Raji (cell line): ENCODE results near the gene SYNE3.

ENCODE experiments used
- POLR2A ChIP-seq: IDR thresholded peaks from 2 replicates; pipeline ENCODE4 v1.6.1; 2011; ENCODE audit warnings: low read depth, low read length, control low read depth; ENCODE audit not compliant: insufficient read depth

SYNE3 gene

DNA sequence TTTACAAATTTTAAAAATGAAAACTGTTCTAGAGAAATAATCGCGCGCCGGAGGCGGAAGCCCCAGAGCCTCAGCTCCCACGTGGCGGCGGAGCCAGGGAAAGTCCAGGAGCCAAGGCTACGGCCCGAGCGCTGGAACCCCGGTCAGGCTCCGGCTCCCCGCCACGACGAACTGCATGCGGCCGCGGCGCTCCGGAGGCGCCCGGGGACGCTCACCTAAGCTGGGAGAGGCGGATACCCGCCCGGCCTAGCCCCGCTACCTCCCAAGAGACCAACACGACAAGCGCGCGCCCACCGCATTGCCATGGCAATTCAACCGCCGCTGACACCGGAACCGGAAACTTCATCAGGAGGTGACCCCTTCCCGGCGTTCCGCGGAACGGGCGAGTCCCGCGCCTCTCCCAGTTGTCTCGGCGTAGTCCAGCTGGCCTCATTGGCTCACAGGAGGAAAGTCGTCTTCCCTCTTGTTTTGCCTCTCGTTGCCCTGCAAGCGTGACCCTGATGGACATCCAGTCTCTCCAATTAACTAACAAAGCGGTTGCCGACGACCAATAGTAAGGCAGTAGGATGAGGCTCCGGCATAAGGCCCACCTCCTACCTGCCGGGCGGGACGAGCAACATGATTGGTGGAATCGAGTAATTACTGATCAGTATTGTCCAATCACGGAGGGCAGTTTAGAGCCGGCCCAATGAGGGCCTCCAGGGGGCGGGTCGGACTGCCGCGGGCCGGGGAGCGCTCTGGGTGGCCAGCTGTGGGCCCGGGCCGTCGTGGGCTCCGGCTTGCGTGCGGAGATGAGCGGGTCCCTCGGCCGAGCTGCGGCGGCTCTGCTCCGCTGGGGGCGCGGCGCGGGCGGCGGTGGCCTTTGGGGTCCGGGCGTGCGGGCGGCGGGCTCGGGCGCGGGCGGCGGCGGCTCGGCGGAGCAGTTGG lies 18.1 kb upstream of the SYNE3 start, which contains the start of gene GLRX5:
GLRX5 (plus strand) TSS at position 752 of the 927 bp plus-strand sequence; CDS start at position 792, 40 bp downstream.
- TF ChIP-seq POLR2A: peak; percentile 66

DNA sequence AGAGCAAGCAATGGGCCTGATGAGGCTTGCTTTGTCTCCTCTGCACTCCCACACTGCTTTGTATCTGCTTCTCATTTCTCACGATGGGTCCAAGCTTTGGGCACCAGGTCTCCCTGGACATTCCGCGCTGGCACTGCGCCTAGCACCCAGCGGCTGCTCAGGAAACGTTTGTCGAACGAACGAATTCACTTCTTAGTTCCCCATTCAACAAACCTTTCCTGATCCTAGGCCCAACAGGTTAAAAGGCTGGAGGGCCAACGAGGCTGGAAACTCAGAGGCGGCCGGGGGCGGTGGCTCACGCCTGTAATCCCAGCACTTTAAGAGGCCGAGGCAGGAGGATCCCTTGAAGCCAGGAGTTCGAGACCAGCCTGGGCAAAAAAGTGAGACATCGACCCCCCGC lies 17.4 kb upstream of the SYNE3 start:
- TF ChIP-seq POLR2A: no peak

DNA sequence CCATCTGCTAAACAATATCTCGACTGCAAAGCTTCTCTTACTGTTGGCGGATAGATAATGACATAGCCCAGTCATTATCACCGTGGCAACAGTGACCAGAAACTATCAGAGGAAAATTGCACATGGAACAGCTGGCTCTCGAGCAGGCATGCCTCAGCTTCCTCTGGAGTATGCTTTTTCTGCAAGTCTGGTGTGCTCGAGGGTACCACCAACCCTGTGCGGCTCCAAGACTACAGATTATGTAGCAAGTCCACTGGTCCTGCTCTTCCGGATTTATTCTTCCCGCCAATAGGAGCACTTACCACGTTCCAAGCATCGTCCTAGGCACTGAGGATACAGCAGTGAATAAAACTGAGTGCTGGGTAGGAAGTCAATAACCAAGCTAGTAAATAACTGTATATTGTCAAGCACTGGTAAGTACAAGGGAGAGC lies 17.0 kb upstream of the SYNE3 start:
- TF ChIP-seq POLR2A: peak; percentile 32; the same call in 1 of the 2 replicates

DNA sequence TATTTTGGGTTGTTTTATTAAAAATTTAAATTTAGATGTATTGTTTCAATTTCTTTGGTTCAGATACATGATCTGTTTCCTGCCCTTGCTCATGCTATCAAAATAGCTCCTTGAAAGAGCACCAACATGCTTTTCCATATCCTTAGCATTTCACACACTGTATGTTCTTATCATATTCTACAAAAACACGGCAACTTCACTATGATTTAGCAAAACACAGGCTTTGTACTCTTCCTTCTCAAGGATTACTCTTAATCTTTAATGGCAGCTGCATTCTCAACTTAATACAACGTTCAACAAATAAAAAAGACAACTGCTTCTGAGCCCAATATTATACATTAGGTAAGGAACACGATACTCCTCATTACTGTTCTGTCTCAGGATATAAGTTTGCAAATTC lies 15.5 kb upstream of the SYNE3 start:
- TF ChIP-seq POLR2A: no peak

DNA sequence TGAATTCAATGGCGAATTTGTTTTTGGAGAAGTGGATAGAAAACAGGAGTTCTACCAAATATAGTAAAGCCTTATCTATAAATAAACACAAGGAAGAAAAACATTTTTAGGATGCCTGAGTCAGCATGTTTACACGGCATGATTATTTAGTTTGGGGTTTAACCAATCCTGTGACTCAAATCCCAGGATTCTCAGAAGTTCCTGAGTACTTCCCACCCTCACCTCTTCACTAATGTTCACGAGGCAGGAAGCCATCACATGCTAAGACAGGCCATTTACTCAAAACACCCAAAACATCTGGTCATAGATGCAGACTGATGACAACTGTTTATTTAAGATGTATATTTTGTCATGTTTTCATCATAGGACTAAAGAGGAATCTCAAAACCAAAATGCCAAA lies 15.0 kb upstream of the SYNE3 start:
- TF ChIP-seq POLR2A: no peak

DNA sequence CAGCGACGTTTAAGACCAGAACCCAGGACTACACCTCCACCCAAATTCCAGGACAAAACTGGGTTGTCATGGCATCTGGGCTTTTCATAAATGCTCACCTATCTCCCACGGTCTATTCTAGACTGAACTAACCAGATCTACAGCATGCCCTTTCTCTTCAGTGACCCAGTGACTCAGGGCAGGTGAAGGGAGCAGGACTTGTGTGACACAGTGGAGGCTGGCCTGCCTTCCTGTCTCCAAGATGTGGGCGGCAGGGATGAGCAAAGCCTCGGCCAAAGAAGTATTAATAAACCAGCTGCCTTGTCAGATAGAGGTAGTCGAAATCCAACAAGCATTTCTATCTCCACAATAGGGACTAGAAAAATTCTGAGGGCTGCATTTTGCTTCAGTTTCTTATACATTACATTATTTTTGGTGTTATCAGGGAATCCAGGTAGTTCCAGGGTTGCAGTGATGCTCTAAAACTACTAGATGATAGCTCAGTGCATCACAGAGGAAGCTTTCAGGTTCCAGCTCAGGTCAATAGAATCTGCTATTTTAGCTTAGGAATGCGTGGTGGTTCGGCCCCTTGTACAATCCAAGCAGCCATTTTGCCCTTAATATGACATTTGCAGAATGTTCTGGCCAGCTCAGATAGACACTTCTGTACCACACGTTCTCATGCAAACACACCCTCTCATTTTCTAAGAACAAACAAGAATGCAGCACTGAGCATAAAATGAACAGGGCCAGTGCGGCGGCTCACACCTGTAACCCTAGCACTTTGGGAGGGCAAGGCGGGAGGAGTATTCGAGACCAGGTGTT lies 14.2 kb upstream of the SYNE3 start:
- no peak for TF ChIP-seq POLR2A

DNA sequence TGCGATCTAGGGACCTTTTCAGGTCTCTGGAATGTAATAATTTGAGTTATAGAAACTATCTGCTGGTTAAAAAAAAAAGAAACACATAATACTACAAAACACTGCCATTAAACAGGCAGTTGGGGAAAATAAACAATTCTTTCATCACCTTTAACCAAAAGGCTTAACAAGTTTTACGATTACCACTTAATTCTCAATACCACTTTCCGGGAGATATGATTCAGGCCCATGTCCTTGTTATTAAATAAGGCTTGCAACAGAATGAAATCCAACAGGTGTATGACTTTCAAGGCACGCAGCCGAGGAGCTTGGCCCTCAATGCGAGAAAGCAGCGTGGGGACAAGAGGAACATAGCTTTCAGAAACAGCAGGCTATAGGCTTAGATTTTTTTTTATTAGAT lies 12.8 kb upstream of the SYNE3 start:
- no peak for TF ChIP-seq POLR2A

DNA sequence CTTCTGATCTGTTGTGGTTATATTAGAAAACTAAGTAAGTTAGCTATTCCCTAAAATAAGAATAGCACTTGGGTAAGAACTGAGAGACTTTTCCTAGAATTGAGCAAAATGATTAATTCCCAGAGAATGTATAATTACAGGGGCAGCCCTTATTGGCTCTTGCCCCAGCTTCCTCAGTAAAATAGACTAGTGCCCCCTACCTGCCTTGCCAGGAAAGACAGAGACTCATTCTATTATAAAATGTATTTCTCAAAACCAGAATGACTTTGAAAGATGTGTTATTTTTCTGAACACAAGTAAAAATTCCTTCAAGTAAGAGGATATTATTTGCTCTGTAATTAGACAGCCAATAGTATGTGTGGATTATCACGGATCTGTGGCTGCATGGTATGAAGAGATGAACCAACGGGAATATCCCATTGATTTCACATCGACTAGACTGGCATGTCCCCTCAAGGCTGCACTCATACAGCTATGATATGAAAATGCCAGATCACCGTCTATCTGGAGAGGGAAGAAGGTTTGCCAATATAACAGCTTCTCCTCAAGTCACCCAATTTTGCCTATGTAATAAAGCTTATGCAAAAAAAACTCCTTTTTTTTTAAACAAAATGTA lies 11.0 kb upstream of the SYNE3 start:
- TF ChIP-seq POLR2A: no peak

DNA sequence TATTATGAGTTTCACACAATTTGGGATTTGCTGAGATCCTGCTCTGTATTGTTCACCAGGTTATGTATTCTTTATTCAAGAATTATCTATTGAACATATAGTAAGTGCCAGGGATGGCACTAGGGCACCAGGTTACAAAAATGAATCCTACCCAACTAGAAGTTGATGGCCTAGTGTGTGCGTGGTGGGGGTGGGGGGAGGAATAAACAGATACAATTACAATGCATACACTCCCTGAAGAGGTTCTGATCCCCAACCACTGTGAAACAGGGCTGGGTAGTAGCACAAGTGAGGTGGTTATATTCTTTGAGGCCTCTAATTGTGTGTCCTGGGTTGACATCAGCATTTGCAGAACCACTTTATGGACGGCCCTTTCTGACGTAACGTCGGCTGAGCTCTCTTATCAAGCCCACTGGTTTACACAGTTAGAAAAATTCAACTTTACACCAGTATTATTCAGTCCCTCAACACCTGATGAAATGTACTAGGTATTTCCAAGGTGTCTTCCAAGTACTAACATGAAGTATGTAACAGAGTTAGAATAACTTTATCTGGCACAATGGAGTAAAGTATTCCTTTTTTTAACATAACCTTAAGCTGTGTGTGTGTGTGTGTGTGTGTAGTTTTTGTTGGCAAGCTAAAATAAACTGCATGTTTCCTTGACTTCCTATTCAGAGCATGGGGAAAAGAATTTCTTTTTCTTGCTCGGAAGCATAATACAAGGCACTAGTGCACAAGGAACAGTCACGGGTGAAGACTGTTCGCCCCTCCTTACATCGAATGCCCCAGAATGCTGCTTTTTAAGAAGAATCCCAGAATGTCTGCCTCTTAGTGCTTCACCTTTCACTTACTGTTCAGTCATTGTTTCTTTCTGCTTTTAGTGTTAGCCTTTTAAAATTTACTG lies 10.3 kb upstream of the SYNE3 start:
- TF ChIP-seq POLR2A: no peak

DNA sequence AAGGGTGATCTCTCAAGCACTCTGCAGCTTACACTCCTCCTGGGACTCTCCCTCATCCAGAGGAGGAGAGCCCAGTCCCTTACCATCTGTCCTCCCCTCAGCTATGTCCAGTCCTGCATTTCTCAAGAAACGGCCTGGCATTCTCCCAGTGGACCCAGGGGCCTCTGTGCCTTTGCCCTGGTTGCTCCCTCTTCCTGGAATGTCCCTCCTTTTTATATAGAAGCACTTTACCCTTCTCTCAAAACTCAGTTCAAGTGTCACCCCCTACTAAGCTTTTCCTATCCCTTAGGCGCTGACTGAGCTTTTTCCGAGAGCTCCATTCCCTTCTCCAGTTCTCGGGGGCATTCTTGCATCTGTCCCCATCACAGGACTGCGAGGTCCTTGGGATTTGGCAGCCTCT lies 9.5 kb upstream of the SYNE3 start:
- TF ChIP-seq POLR2A: no peak

DNA sequence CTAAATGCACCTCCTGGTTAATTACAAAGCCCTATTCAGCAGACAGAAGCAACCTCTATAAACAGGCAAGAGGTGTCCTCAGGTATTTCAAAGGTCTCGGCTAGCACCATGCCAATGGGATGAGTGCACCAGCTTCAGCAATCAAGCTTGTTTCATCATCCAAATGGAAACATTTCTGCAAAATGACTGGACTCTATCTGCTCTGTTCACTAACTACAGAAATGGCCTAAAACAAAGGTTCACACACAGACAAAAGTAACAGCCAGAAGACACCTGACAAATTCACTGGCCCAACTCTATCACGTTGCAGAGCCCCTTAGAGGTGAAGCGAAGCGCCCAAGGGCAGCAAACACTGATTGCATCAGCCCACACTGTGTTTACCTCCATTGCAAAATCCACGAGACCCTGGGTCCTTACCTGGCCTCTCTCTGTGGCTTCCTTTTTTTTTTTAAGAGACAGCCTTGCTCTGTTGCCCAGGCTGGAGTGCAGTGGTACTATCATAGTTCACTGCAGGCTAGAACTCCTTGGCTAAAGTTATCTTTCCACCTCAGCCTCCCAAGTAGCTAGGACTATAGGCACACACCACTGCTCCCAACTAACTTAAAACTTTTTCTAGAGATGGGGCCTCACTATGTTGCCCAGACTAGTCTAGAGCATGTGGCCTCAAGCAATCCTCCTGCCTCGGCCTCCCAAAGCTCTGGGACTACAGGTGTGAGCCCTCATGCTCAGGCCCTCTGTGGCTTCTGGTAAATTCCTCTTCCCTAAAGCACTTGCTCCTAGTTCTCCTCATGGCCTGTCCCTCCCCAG lies 8.5 kb upstream of the SYNE3 start:
- no peak for TF ChIP-seq POLR2A

DNA sequence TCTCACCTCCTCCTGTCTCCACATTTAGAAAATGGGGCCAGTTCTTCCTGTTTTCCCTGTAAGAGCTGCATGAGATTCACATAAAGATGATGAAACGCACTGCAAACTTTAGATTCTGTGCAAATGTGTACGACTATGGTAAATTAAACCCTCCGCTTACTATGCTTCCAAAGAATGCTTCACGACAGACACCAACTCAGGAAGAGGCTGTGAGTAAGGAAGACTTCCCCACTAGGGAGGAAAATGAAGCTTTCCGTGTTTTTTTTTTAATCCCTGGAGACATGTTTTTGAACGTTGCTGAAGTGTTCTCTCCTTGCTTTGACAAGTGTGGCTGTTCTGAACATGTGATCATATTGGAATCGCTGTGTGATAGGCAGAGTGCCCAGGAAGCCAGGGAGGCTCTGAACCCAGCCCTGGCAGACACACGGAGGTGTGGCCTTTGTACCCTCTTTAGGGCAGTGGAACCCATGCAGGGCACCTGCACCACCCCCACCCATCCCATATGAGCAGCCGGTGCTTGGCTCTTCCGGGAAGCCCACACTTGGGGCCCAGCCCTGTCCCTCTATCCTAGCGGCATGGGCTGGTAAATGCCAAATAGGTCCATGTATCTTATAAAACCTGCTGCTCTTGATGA lies 7.5 kb upstream of the SYNE3 start:
- no peak for TF ChIP-seq POLR2A
